GM12873 (cell line): ENCODE results near the gene CNGA1.

Experiments
- TF ChIP-seq, protein P1 (sequence below): IDR thresholded peaks from 2 replicates; pipeline ENCODE4 v1.5.1; 2012; ENCODE audit warnings: low read depth, mild to moderate bottlenecking, moderate library complexity, low read length, control low read depth; ENCODE audit not compliant: insufficient read depth; ENCODE audit errors: missing control alignments

CNGA1 gene

DNA sequence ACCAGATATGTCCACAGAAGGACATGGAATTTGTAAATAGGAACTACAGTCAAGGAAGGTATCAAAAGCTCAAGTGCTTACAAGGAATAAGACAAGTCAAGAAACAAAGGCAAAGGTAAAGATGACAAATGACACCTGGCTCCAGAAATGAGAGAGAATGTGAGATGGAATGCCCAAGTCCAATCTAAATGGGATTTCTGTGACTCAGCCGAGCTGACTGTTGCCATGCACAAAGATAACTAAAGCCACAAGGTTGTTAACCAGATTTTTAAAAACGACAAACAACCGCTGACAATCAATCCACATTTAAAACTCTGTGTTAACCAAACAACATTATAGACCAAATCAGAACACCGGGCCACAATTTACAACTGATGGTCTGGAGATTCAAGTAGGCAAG is 103.2 kb downstream of the CNGA1 start:
- TF ChIP-seq, protein P1, sequence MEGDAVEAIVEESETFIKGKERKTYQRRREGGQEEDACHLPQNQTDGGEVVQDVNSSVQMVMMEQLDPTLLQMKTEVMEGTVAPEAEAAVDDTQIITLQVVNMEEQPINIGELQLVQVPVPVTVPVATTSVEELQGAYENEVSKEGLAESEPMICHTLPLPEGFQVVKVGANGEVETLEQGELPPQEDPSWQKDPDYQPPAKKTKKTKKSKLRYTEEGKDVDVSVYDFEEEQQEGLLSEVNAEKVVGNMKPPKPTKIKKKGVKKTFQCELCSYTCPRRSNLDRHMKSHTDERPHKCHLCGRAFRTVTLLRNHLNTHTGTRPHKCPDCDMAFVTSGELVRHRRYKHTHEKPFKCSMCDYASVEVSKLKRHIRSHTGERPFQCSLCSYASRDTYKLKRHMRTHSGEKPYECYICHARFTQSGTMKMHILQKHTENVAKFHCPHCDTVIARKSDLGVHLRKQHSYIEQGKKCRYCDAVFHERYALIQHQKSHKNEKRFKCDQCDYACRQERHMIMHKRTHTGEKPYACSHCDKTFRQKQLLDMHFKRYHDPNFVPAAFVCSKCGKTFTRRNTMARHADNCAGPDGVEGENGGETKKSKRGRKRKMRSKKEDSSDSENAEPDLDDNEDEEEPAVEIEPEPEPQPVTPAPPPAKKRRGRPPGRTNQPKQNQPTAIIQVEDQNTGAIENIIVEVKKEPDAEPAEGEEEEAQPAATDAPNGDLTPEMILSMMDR, result no peak

DNA sequence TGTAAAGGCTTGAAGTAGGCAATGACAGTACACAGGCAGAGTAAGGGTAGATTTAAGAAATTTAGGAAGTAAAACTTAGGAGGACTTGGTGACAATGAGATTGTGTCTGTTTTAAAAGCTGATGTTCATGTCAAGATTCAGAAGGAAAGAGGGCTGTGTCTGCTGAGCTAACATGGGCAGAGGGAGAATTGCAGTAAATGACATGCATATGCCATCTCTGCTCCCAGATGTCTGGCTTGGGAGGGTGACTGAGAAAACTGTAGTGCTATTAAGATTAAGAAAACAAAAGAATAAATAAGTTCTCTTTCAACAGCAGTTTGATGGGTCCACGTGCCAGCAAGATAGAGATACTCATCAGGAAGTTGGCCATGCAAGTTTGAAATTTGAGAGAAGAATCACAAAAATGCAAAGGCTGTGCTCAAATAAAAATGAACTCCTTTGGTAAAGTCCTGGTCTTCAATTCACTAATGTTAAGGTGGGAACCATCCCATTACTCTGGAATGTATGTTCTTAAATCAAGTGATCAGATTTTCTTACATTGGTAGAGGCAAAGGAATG is 109.3 kb downstream of the CNGA1 start:
- TF ChIP-seq, protein P1, result no peak

DNA sequence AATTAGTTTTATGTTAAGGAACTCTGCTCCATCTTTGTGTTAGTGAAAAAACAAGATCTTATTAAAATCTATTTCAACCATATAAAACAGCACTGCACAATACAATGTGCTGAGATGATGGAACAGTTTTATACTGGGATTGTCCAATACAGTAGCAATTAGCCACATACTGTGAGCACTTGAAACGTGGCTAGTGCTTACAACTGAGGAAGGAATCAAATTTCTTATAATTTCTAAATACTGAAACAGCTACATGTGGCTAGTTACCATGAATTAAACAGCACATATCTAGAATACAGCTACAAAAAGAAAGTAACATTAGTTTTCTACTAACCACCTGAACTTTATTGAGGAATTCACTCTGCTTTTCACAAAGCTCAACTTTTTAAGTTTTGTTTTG is 116.8 kb downstream of the CNGA1 start:
- TF ChIP-seq, protein P1, result no peak

DNA sequence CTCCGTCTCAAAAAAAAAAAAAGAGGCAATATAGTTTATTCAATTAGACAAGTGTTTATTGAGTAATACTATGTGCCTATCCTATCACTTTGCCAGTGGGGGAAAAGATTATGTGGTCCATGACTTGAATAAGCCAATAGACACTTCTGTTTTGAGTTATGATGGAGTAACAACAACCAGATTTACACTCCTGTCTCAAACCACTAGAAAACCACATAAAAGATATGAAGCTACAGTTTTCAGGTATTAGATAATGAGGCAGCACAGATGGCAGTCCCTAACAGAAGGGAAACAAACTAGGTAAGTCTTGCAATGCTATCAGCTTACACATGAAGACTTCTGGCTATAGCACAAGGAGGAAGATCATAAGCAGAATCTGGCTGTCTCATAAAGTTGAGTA is 124.6 kb downstream of the CNGA1 start:
- TF ChIP-seq, protein P1, result no peak
